ENCODE data around the gene C2orf68.
"Not testable (repeated sequence)": the region's sequence is repeated elsewhere in the genome, so short reads cannot be mapped to it uniquely, and the experiment has no call there.

C2orf68 gene

GRCh38 chr2:85604568-85605339 lies 7.1 kb downstream of the C2orf68 start:
- no peaks in the 10 kb centered on the region for H3K27me3 ChIP-seq (ENCODE audit: insufficient read depth, poor library complexity, severe bottlenecking)
- no peak overlapping the region for H3K27ac ChIP-seq (replicated peaks)
- no peak for DNase-seq (ENCODE audit: low read depth in 1 of 2, low spot score in 1 of 2)
- TF ChIP-seq, protein P1, sequence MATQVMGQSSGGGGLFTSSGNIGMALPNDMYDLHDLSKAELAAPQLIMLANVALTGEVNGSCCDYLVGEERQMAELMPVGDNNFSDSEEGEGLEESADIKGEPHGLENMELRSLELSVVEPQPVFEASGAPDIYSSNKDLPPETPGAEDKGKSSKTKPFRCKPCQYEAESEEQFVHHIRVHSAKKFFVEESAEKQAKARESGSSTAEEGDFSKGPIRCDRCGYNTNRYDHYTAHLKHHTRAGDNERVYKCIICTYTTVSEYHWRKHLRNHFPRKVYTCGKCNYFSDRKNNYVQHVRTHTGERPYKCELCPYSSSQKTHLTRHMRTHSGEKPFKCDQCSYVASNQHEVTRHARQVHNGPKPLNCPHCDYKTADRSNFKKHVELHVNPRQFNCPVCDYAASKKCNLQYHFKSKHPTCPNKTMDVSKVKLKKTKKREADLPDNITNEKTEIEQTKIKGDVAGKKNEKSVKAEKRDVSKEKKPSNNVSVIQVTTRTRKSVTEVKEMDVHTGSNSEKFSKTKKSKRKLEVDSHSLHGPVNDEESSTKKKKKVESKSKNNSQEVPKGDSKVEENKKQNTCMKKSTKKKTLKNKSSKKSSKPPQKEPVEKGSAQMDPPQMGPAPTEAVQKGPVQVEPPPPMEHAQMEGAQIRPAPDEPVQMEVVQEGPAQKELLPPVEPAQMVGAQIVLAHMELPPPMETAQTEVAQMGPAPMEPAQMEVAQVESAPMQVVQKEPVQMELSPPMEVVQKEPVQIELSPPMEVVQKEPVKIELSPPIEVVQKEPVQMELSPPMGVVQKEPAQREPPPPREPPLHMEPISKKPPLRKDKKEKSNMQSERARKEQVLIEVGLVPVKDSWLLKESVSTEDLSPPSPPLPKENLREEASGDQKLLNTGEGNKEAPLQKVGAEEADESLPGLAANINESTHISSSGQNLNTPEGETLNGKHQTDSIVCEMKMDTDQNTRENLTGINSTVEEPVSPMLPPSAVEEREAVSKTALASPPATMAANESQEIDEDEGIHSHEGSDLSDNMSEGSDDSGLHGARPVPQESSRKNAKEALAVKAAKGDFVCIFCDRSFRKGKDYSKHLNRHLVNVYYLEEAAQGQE (IDR thresholded peaks at IDR 0.05; ENCODE audit: insufficient replicate concordance, low read depth): no peak
- 0 out of 2 replicates have a peak, but pooled peaks have one; percentile 1 for TF ChIP-seq SPI1 (IDR thresholded peaks at IDR 0.05; ENCODE audit: borderline replicate concordance, low read depth)
- no peak overlapping the region for H3K4me3 ChIP-seq (replicated peaks; ENCODE audit: insufficient read depth, low read length)

- H3K4me3 ChIP-seq (replicated peaks; ENCODE audit: insufficient read depth, low read length); DNase-seq (ENCODE audit: low read depth in 1 of 2, low spot score in 1 of 2); H3K27me3 ChIP-seq (ENCODE audit: insufficient read depth, poor library complexity, severe bottlenecking); H3K27ac ChIP-seq (replicated peaks): not testable (repeated sequence)
Measured at GRCh38 chr2:85604133-85604444, 7.8 kb downstream of the C2orf68 start.

GRCh38 chr2:85602476-85603234 lies 9.2 kb downstream of the C2orf68 start, which contains the start of gene TMEM150A:
Gene TMEM150A, minus strand, starts transcription at chr2:85602698. Its CDS starts 750 bp downstream, at chr2:85601948.
- TF ChIP-seq, protein P1 (IDR thresholded peaks at IDR 0.05; ENCODE audit: insufficient replicate concordance, low read depth): no peak
- no peak for TF ChIP-seq SPI1 (IDR thresholded peaks at IDR 0.05; ENCODE audit: borderline replicate concordance, low read depth)
- peak; percentile 35; the same call in 1 of the 2 replicates for TF ChIP-seq POLR2AphosphoS5 (IDR thresholded peaks at IDR 0.05; ENCODE audit: low read depth)
- TF ChIP-seq CTCF (IDR thresholded peaks at IDR 0.05; ENCODE audit: insufficient read depth, low read length): no peak
- no peak for TF ChIP-seq GABPA (IDR thresholded peaks at IDR 0.05; ENCODE audit: low read depth)
- peak within 1 kb of the TSS; percentile 66 for H3K4me3 ChIP-seq (replicated peaks; ENCODE audit: insufficient read depth, low read length)
- DNase-seq (ENCODE audit: low read depth in 1 of 2, low spot score in 1 of 2): peak; percentile 74 to 87
- H3K27ac ChIP-seq (replicated peaks): peak within 1 kb of the TSS; percentile 49
- H3K27me3 ChIP-seq (ENCODE audit: insufficient read depth, poor library complexity, severe bottlenecking): no peaks in the 10 kb centered on the region

DNA sequence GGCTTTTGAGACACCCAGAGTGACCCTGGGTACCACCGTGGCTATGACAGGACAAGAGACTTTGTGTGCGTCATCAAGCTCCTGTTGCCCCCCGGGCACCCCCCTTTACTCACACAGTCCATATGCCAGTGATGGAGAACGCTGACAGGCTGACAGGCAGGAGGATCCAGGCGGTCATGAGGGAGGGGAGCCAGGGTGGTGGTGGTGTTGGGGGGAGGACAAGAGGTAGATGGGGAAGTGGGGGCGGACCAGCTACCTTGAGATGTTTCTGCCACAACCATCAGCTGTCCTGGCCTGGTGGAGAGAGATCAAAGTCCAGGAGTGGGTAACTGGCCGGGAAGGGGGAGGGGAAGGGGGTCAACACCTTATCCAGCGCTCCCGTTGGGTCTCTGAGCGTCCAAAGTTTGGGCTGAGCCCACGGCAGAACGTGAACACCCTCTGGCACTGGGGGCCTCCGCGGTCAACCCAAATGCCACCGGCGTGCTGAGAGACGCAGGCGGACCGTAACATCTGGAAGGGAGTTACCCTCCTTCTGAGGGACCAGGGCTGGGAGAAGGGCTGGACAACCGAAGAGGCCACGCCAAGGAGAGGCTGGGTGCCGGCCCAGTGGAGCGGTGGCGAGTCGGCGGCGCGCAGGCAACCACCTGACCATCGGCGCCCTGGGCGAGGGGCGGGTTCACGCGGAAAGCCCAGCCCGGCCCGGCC lies 9.9 kb downstream of the C2orf68 start:
- Histone ChIP-seq H3K4me3 (replicated peaks; ENCODE audit: insufficient read depth, low read length) (peak overlapping the region; percentile 66), H3K27me3 (ENCODE audit: insufficient read depth, poor library complexity, severe bottlenecking) (no peaks in the 10 kb centered on the region), H3K27ac (replicated peaks) (no peak overlapping the region)
- DNase-seq (ENCODE audit: low read depth in 1 of 2, low spot score in 1 of 2): no peak
- TF ChIP-seq CTCF (IDR thresholded peaks at IDR 0.05; ENCODE audit: insufficient read depth, low read length): no peak
- TF ChIP-seq, protein P1 (IDR thresholded peaks at IDR 0.05; ENCODE audit: insufficient replicate concordance, low read depth): no peak
- TF ChIP-seq SPI1 (IDR thresholded peaks at IDR 0.05; ENCODE audit: borderline replicate concordance, low read depth): no peak
- TF ChIP-seq POLR2AphosphoS5 (IDR thresholded peaks at IDR 0.05; ENCODE audit: low read depth): no peak
- TF ChIP-seq GABPA (IDR thresholded peaks at IDR 0.05; ENCODE audit: low read depth): no peak

All from HL-60 (cell line).